Measurements from ENCODE around the gene CCDC85A. TPM values are rescaled to one million over a fixed set of nuclear protein-coding genes. Genes with fewer than 3 reads are reported as not detected.

Gene CCDC85A
- total RNA-seq, 3 donors from 2014 or later: not detected

- H3K4me3 Mint-ChIP-seq: no peak overlapping the region
- DNase-seq: no peak
- H3K27me3 Mint-ChIP-seq (ENCODE audit: low read depth): no peaks in the 10 kb centered on the region
- H3K4me1 Mint-ChIP-seq (ENCODE audit: low read depth): no peaks in the 10 kb centered on the region
- no peak for ATAC-seq
- H3K9me3 Mint-ChIP-seq: peaks cover 24% of the 10 kb centered on the region
- H3K36me3 Mint-ChIP-seq (ENCODE audit: insufficient read depth): no peaks in the 10 kb centered on the region
Measured at GRCh38 chr2:56287508-56287907, 103.7 kb downstream of the CCDC85A start.

GRCh38 chr2:56287974-56288373, 104.2 kb downstream of the CCDC85A start:
- no peaks in the 10 kb centered on the region for H3K4me1 Mint-ChIP-seq (ENCODE audit: low read depth)
- no peak overlapping the region for H3K4me3 Mint-ChIP-seq
- no peaks in the 10 kb centered on the region for H3K36me3 Mint-ChIP-seq (ENCODE audit: insufficient read depth)
- no peaks in the 10 kb centered on the region for H3K27me3 Mint-ChIP-seq (ENCODE audit: low read depth)
- ATAC-seq: no peak
- peaks cover 24% of the 10 kb centered on the region for H3K9me3 Mint-ChIP-seq
- no peak for DNase-seq

- no peak overlapping the region for H3K4me3 Mint-ChIP-seq
- H3K4me1 Mint-ChIP-seq (ENCODE audit: low read depth): no peaks in the 10 kb centered on the region
- H3K36me3 Mint-ChIP-seq (ENCODE audit: insufficient read depth): no peaks in the 10 kb centered on the region
- no peaks in the 10 kb centered on the region for H3K27me3 Mint-ChIP-seq (ENCODE audit: low read depth)
- ATAC-seq (no peak), DNase-seq (no peak)
- H3K9me3 Mint-ChIP-seq: peaks cover 20% of the 10 kb centered on the region
Measured at GRCh38 chr2:56288838-56289580, 105.2 kb downstream of the CCDC85A start.

GRCh38 chr2:56291711-56292110, 107.9 kb downstream of the CCDC85A start:
- no peak overlapping the region for H3K4me3 Mint-ChIP-seq
- ATAC-seq (no peak), DNase-seq (no peak)
- no peaks in the 10 kb centered on the region for H3K27me3 Mint-ChIP-seq (ENCODE audit: low read depth)
- H3K36me3 Mint-ChIP-seq (ENCODE audit: insufficient read depth): no peaks in the 10 kb centered on the region
- peaks cover 8% of the 10 kb centered on the region for H3K9me3 Mint-ChIP-seq
- no peaks in the 10 kb centered on the region for H3K4me1 Mint-ChIP-seq (ENCODE audit: low read depth)

GRCh38 chr2:56292951-56293350, 109.2 kb downstream of the CCDC85A start:
- Mint-ChIP-seq H3K27me3 (ENCODE audit: low read depth) (no peaks in the 10 kb centered on the region), H3K36me3 (ENCODE audit: insufficient read depth) (no peaks in the 10 kb centered on the region), H3K9me3 (peaks cover 4% of the 10 kb centered on the region), H3K4me1 (ENCODE audit: low read depth) (no peaks in the 10 kb centered on the region), H3K4me3 (no peak overlapping the region)
- no peak for ATAC-seq
- no peak for DNase-seq

- ATAC-seq (no peak), DNase-seq (no peak)
- H3K36me3 Mint-ChIP-seq (ENCODE audit: insufficient read depth): no peaks in the 10 kb centered on the region
- no peak overlapping the region for H3K4me3 Mint-ChIP-seq
- peaks cover 4% of the 10 kb centered on the region for H3K9me3 Mint-ChIP-seq
- H3K27me3 Mint-ChIP-seq (ENCODE audit: low read depth): no peaks in the 10 kb centered on the region
- no peaks in the 10 kb centered on the region for H3K4me1 Mint-ChIP-seq (ENCODE audit: low read depth)
Measured at GRCh38 chr2:56295666-56296065, 111.9 kb downstream of the CCDC85A start.

- Mint-ChIP-seq H3K9me3 (peaks cover under 1% of the 10 kb centered on the region), H3K4me3 (no peak overlapping the region), H3K27me3 (ENCODE audit: low read depth) (no peaks in the 10 kb centered on the region), H3K4me1 (ENCODE audit: low read depth) (no peaks in the 10 kb centered on the region), H3K36me3 (ENCODE audit: insufficient read depth) (no peaks in the 10 kb centered on the region)
- DNase-seq (no peak), ATAC-seq (no peak)
Measured at GRCh38 chr2:56297671-56298070, 113.9 kb downstream of the CCDC85A start.

- ATAC-seq: no peak
- Mint-ChIP-seq H3K9me3 (peaks cover 8% of the 10 kb centered on the region), H3K4me3 (no peak overlapping the region)
Measured at GRCh38 chr2:56299171-56299691, 115.4 kb downstream of the CCDC85A start.

GRCh38 chr2:56309626-56310170, 125.9 kb downstream of the CCDC85A start:
- Mint-ChIP-seq H3K36me3 (ENCODE audit: insufficient read depth) (no peaks in the 10 kb centered on the region), H3K27me3 (ENCODE audit: low read depth) (no peaks in the 10 kb centered on the region), H3K4me3 (no peak overlapping the region), H3K9me3 (no peaks in the 10 kb centered on the region), H3K4me1 (ENCODE audit: low read depth) (no peaks in the 10 kb centered on the region)
- ATAC-seq (no peak), DNase-seq (no peak)

More at GRCh38 chr2:56299171-56299691, 115.4 kb downstream of the CCDC85A start:
- DNase-seq: no peak
- Mint-ChIP-seq H3K27me3 (ENCODE audit: low read depth) (no peaks in the 10 kb centered on the region), H3K4me1 (ENCODE audit: low read depth) (no peaks in the 10 kb centered on the region), H3K36me3 (ENCODE audit: insufficient read depth) (no peaks in the 10 kb centered on the region)

GRCh38 chr2:56313500-56313921, 129.7 kb downstream of the CCDC85A start:
- no peaks in the 10 kb centered on the region for H3K27me3 Mint-ChIP-seq (ENCODE audit: low read depth)
- DNase-seq (no peak), ATAC-seq (no peak)
- H3K9me3 Mint-ChIP-seq: no peaks in the 10 kb centered on the region
- H3K4me1 Mint-ChIP-seq (ENCODE audit: low read depth): no peaks in the 10 kb centered on the region
- H3K4me3 Mint-ChIP-seq: no peak overlapping the region
- H3K36me3 Mint-ChIP-seq (ENCODE audit: insufficient read depth): no peaks in the 10 kb centered on the region

GRCh38 chr2:56314371-56314770, 130.6 kb downstream of the CCDC85A start:
- no peak overlapping the region for H3K4me3 Mint-ChIP-seq
- H3K4me1 Mint-ChIP-seq (ENCODE audit: low read depth): no peaks in the 10 kb centered on the region
- DNase-seq (no peak), ATAC-seq (no peak)
- H3K9me3 Mint-ChIP-seq: no peaks in the 10 kb centered on the region
- H3K36me3 Mint-ChIP-seq (ENCODE audit: insufficient read depth): no peaks in the 10 kb centered on the region
- no peaks in the 10 kb centered on the region for H3K27me3 Mint-ChIP-seq (ENCODE audit: low read depth)

GRCh38 chr2:56314796-56315195, 131.0 kb downstream of the CCDC85A start:
- no peaks in the 10 kb centered on the region for H3K27me3 Mint-ChIP-seq (ENCODE audit: low read depth)
- no peak overlapping the region for H3K4me3 Mint-ChIP-seq
- no peaks in the 10 kb centered on the region for H3K36me3 Mint-ChIP-seq (ENCODE audit: insufficient read depth)
- H3K4me1 Mint-ChIP-seq (ENCODE audit: low read depth): no peaks in the 10 kb centered on the region
- no peak for ATAC-seq
- H3K9me3 Mint-ChIP-seq: no peaks in the 10 kb centered on the region
- no peak for DNase-seq

- DNase-seq (no peak), ATAC-seq (no peak)
- H3K9me3 Mint-ChIP-seq: no peaks in the 10 kb centered on the region
- H3K27me3 Mint-ChIP-seq (ENCODE audit: low read depth): no peaks in the 10 kb centered on the region
- no peaks in the 10 kb centered on the region for H3K4me1 Mint-ChIP-seq (ENCODE audit: low read depth)
- no peak overlapping the region for H3K4me3 Mint-ChIP-seq
- H3K36me3 Mint-ChIP-seq (ENCODE audit: insufficient read depth): no peaks in the 10 kb centered on the region
Measured at GRCh38 chr2:56315376-56315775, 131.6 kb downstream of the CCDC85A start.

GRCh38 chr2:56316011-56316410, 132.2 kb downstream of the CCDC85A start:
- Mint-ChIP-seq H3K4me1 (ENCODE audit: low read depth) (no peaks in the 10 kb centered on the region), H3K36me3 (ENCODE audit: insufficient read depth) (no peaks in the 10 kb centered on the region), H3K9me3 (no peaks in the 10 kb centered on the region), H3K4me3 (no peak overlapping the region), H3K27me3 (ENCODE audit: low read depth) (no peaks in the 10 kb centered on the region)
- DNase-seq (no peak), ATAC-seq (no peak)

- no peaks in the 10 kb centered on the region for H3K36me3 Mint-ChIP-seq (ENCODE audit: insufficient read depth)
- no peaks in the 10 kb centered on the region for H3K4me1 Mint-ChIP-seq (ENCODE audit: low read depth)
- no peaks in the 10 kb centered on the region for H3K9me3 Mint-ChIP-seq
- H3K4me3 Mint-ChIP-seq: no peak overlapping the region
- no peak for ATAC-seq
- DNase-seq: no peak
- H3K27me3 Mint-ChIP-seq (ENCODE audit: low read depth): no peaks in the 10 kb centered on the region
Measured at GRCh38 chr2:56318147-56318546, 134.4 kb downstream of the CCDC85A start.

Data from activated T-cell treated with anti-CD3 and anti-CD28 coated beads, Interleukin-2, amount 50 U/mL, for 4 hours (primary cell).